Heart right ventricle (tissue), 16 donors: ENCODE measurements around the gene ZBTB8B. TPM values are rescaled to one million over a fixed set of nuclear protein-coding genes. Genes with fewer than 3 reads are reported as not detected.

Source experiments
- ATAC-seq, 8 donors: fragments of 200-7000 bp; cut with Tn5 transposase; one replicate each; pipeline ENCODE4 v1.9.1; 2020; ENCODE audit warnings: mild to moderate bottlenecking in 8 of 8, moderate library complexity in 8 of 8, moderate number of reproducible peaks in 1 of 8
- DNase-seq, 2 donors: peaks; one replicate each; pipeline ENCODE4 v3.0.0-alpha.2; 2020
- H3K27ac ChIP-seq, 10 donors: fragments of 200-600 bp; sonication (generic) in 2 of 10; one replicate each; pipeline versions ENCODE4 v1.5.0 to v1.8.0; 2020 to 2022; ENCODE audit warnings: mild to moderate bottlenecking in 3 of 10
- H3K27me3 ChIP-seq, 7 donors: fragments of 200-600 bp; one replicate each; pipeline ENCODE4 v1.8.0; 2021 to 2022; ENCODE audit warnings: mild to moderate bottlenecking in 2 of 7
- H3K36me3 ChIP-seq, 9 donors: fragments of 200-600 bp; sonication (generic) in 1 of 9; one replicate each; pipeline versions ENCODE4 v1.5.0 to v1.8.0; 2020 to 2022; ENCODE audit warnings: mild to moderate bottlenecking in 2 of 9
- H3K4me1 ChIP-seq, 9 donors: fragments of 200-600 bp; sonication (generic) in 1 of 9; one replicate each; pipeline versions ENCODE4 v1.5.0 to v1.8.0; 2020 to 2022; ENCODE audit warnings: mild to moderate bottlenecking in 4 of 9
- H3K4me3 ChIP-seq, 10 donors: fragments of 200-600 bp; sonication (generic) in 2 of 10; one replicate each; pipeline versions ENCODE4 v1.5.0 to v1.8.0; 2020 to 2022; ENCODE audit warnings: mild to moderate bottlenecking in 7 of 10, moderate library complexity in 2 of 10
- H3K9me3 ChIP-seq, 11 donors: fragments of 200-600 bp in 10 of 11; sonication (generic) in 2 of 11; one replicate each; pipeline versions ENCODE4 v1.5.0 to v1.8.0; 2013 to 2022; ENCODE audit warnings: mild to moderate bottlenecking in 2 of 11, control low read depth in 1 of 11, moderate library complexity in 1 of 11
- CTCF ChIP-seq, 9 donors: fragments of 200-600 bp; sonication (generic) in 2 of 9; IDR thresholded peaks; one replicate each; pipeline versions ENCODE4 v1.5.0 to v1.8.0; 2021 to 2022; ENCODE audit warnings: antibody characterized with exemption in 9 of 9, mild to moderate bottlenecking in 5 of 9, moderate library complexity in 1 of 9
- WGBS, 2 donors: extraction: QIAGEN DNeasy Blood & Tissue Kit; methylation state at CpG; one replicate each; pipeline ENCODE4 v1.1.7; 2013; ENCODE audit warnings: inconsistent platforms in 1 of 2; 5-methylcytosine and 5-hydroxymethylcytosine counted together
- intact Hi-C, 10 donors: fragments of 100-400 bp; cut with DNase I; formaldehyde crosslinking; loops; one replicate each; pipeline versions ENCODE4 v1.11.1 to v1.14.2; 2022
- polyA plus RNA-seq, 2 donors: library from polyadenylated mRNA; stranded (reverse); fragments of 200-250 nt; gene quantifications; one replicate each; pipeline ENCODE4 v1.2.3, GENCODE V29; 2013
- total RNA-seq, 10 donors: library from RNA; stranded (reverse); fragmentation: NEBNext Ultra II Directional in 3 of 10; extraction: Animal tissue kit (Norgen Biotek cat#: 25700) in 3 of 10; gene quantifications; one replicate each; pipeline versions ENCODE4 v1.2.1 to v1.2.4, GENCODE V29; 2021 to 2023
- donor health status: Arrhythmogenic right ventricular cardiomyopathy.
- donor health status: ischemic (EF 13 %, LVEDD 7.1; RV severe dilation, severe dysfunction).
- donor health status: healthy with polysubstance abuse.
- donor health status: DM: no; HTN: yes; CAD: no.
- donor health status: DM: no; HTN: no; CAD: no.
- donor health status: ischemic (EF 25% LVEDD 6.9; RV normal size, moderate dysfunction).
- donor health status: ischemic (EF 25% LVEDD 5.7; RV mildly dilated, moderate dysfunction).
- donor health status: healthy.
- donor health status: DM: yes; HTN: yes; CAD: no.
- donor health status: Ischemic cardiomyopathy.
- donor health status: ischemic (EF 35%, LVEDD 5.7; RV mildly dilated, moderate dysfunction).
- donor health status: nonischemic (EF 11% LVEDD 7.7; RV severe dilation, severe dysfunction).
- donor health status: DM: yes; HTN: yes; CAD: no.
- donor health status: PGD.
- donor health status: ischemic (EF 29% LVEDD 5.4; RV normal size, mild dysfunction).
- donor health status: nonischemic (EF 23%, LVEDD 6.1; RV moderate dilation, normal function).

Gene ZBTB8B
- total and polyA plus RNA-seq, 12 donors = under 0.01 to 0.04 (median 0.02) TPM; not detected in 6

- peaks cover 4 to 19% (median 17%) of the 10 kb centered on the region in 9 donors for H3K4me1 ChIP-seq
- H3K9me3 ChIP-seq = no peaks in the 10 kb centered on the region
- DNase-seq (no peak), ATAC-seq (no peak)
- intact Hi-C loops = no loop called here
- H3K27me3 ChIP-seq = peaks cover 0 to 81% (median 63%) of the 10 kb centered on the region in 7 donors
- H3K27ac ChIP-seq = no peak overlapping the region
- WGBS, 2 donors = 38 to 39% methylated on average over 11 of the region's 11 CpGs
- no peak for TF ChIP-seq CTCF (IDR thresholded peaks at IDR 0.05)
- H3K36me3 ChIP-seq = no peaks in the 10 kb centered on the region
- peak overlapping the region in 7 of 10 donors; percentile 49 to 68 (median 57) for H3K4me3 ChIP-seq
Observed at GRCh38 chr1:32465578-32465933, 684 bp downstream of the ZBTB8B start.

GRCh38 chr1:32466761-32467160, 1.9 kb downstream of the ZBTB8B start:
- Histone ChIP-seq H3K27ac (no peak overlapping the region), H3K9me3 (no peaks in the 10 kb centered on the region), H3K27me3 (peaks cover 0 to 89% (median 67%) of the 10 kb centered on the region in 7 donors), H3K4me1 (peaks cover 4 to 19% (median 17%) of the 10 kb centered on the region in 9 donors), H3K4me3 (no peak overlapping the region), H3K36me3 (no peaks in the 10 kb centered on the region)
- no peak for TF ChIP-seq CTCF (IDR thresholded peaks at IDR 0.05)
- intact Hi-C loops = no loop called here
- WGBS, 2 donors = 87 to 93% methylated on average over 4 of the region's 4 CpGs
- ATAC-seq = no peak
- no peak for DNase-seq

- Histone ChIP-seq H3K9me3 (no peaks in the 10 kb centered on the region), H3K27ac (no peak overlapping the region), H3K4me1 (peaks cover 4 to 19% (median 17%) of the 10 kb centered on the region in 9 donors), H3K4me3 (no peak overlapping the region), H3K36me3 (no peaks in the 10 kb centered on the region), H3K27me3 (peaks cover 0 to 81% (median 71%) of the 10 kb centered on the region in 7 donors)
- DNase-seq (no peak), ATAC-seq (no peak)
- no peak for TF ChIP-seq CTCF (IDR thresholded peaks at IDR 0.05)
- WGBS, 2 donors = 89 to 98% methylated on average over 8 of the region's 8 CpGs
- intact Hi-C loops = no loop called here
Observed at GRCh38 chr1:32468791-32469190, 3.9 kb downstream of the ZBTB8B start.

GRCh38 chr1:32470431-32470830, 5.6 kb downstream of the ZBTB8B start:
- Histone ChIP-seq H3K4me1 (peaks cover 0 to 3% (median 2%) of the 10 kb centered on the region in 9 donors), H3K4me3 (no peak overlapping the region), H3K27ac (no peak overlapping the region), H3K36me3 (no peaks in the 10 kb centered on the region), H3K9me3 (no peaks in the 10 kb centered on the region), H3K27me3 (peaks cover 0 to 71% (median 58%) of the 10 kb centered on the region in 7 donors)
- 82 to 85% methylated on average over 11 of the region's 11 CpGs for WGBS, 2 donors
- DNase-seq (no peak), ATAC-seq (no peak)
- intact Hi-C loops = no loop called here
- TF ChIP-seq CTCF (IDR thresholded peaks at IDR 0.05) = no peak
